HepG2 (cell line): ENCODE data around the gene ROCK1. TPM values are rescaled to one million over a fixed set of nuclear protein-coding genes. Genes with fewer than 3 reads are reported as not detected.

Experiments
- CC2D1A ChIP-seq: sonication (generic); formaldehyde crosslinking; IDR thresholded peaks from 2 replicates; pipeline ENCODE4 v1.8.1; 2023; ENCODE audit warnings: mild to moderate bottlenecking, missing genetic modification reagents
- IKZF1 ChIP-seq: fragments of 450-650 bp; IDR thresholded peaks from 2 replicates; pipeline ENCODE4 v1.7.1; 2016
- MAFG ChIP-seq: sonication (generic); formaldehyde crosslinking; IDR thresholded peaks from 2 replicates; pipeline ENCODE4 v1.5.1; 2020; ENCODE audit warnings: mild to moderate bottlenecking, missing genetic modification reagents
- NR1H2 ChIP-seq: sonication (generic); formaldehyde crosslinking; IDR thresholded peaks from 2 replicates; pipeline ENCODE4 v1.8.1; 2022; ENCODE audit warnings: low read depth, missing genetic modification reagents, borderline replicate concordance
- SMC3 ChIP-seq: IDR thresholded peaks from 2 replicates; pipeline ENCODE4 v1.6.1; 2011; ENCODE audit warnings: low read length, improper control_type of control experiment
- SRY ChIP-seq: sonication (generic); formaldehyde crosslinking; IDR thresholded peaks from 2 replicates; pipeline ENCODE4 v1.8.0; 2022; ENCODE audit warnings: mild to moderate bottlenecking, missing genetic modification reagents
- SSRP1 ChIP-seq: IDR thresholded peaks from 2 replicates; pipeline ENCODE4 v1.6.1; 2016; ENCODE audit warnings: control low read depth
- SYNCRIP ChIP-seq: fragments of 200-400 bp; formaldehyde crosslinking; IDR thresholded peaks from 2 replicates; pipeline ENCODE4 v1.6.1; 2018; ENCODE audit warnings: mild to moderate bottlenecking, low read depth, low read length; ENCODE audit not compliant: insufficient read depth
- TAF1 ChIP-seq: sonication (generic); formaldehyde crosslinking; IDR thresholded peaks from 2 replicates; pipeline ENCODE4 v1.4.0; 2020; ENCODE audit warnings: missing genetic modification reagents
- ZNF496 ChIP-seq: sonication (generic); formaldehyde crosslinking; IDR thresholded peaks from 2 replicates; pipeline ENCODE4 v1.8.1; 2023; ENCODE audit warnings: mild to moderate bottlenecking, moderate library complexity, missing genetic modification reagents; ENCODE audit not compliant: insufficient replicate concordance
- polyA plus RNA-seq, 8 experiments: library from polyadenylated mRNA; depleted of rRNA in 3 of 8; stranded (reverse) in 7 of 8; unstranded in 1 of 8; fragments of >200 nt; fragmentation: Illumina TruSeq in 4 of 8; extraction: Trizol in 4 of 8; gene quantifications; 2 replicates each; pipeline versions ENCODE4 v1.2.1 to v1.2.3, GENCODE V29; 2011 to 2016; ENCODE audit warnings: low read depth in 4 of 8, missing spikeins in 1 of 8, mixed read lengths in 1 of 8; ENCODE audit not compliant: insufficient read depth in 1 of 8
- total RNA-seq, 5 experiments: library from RNA; depleted of rRNA; stranded (reverse); fragments of >200 nt; fragmentation: Illumina TruSeq; extraction: Trizol; gene quantifications; 2 replicates each; pipeline ENCODE4 v1.2.3, GENCODE V29; 2016; ENCODE audit warnings: low read depth in 1 of 5
- TF ChIP-seq, protein P1 (sequence below): sonication (generic); formaldehyde crosslinking; IDR thresholded peaks from 2 replicates; pipeline ENCODE4 v1.5.0; 2020; ENCODE audit warnings: mild to moderate bottlenecking, missing genetic modification reagents, borderline replicate concordance
- TF ChIP-seq, protein P2 (sequence below), 2 experiments: sonication (generic) in 1 of 2; formaldehyde crosslinking in 1 of 2; IDR thresholded peaks; 2 replicates each; pipeline versions ENCODE4 v1.5.1 to v1.6.1; 2011 to 2020; ENCODE audit warnings: borderline replicate concordance in 1 of 2, low read depth in 1 of 2, low read length in 1 of 2, mild to moderate bottlenecking in 1 of 2, missing genetic modification reagents in 1 of 2, moderate library complexity in 1 of 2
- TF ChIP-seq, protein P3 (sequence below): sonication (generic); formaldehyde crosslinking; IDR thresholded peaks from 2 replicates; pipeline ENCODE4 v1.5.0; 2020; ENCODE audit warnings: mild to moderate bottlenecking, missing genetic modification reagents
- TF ChIP-seq, protein P4 (sequence below): sonication (generic); formaldehyde crosslinking; IDR thresholded peaks from 2 replicates; pipeline ENCODE4 v1.4.0; 2020; ENCODE audit warnings: mild to moderate bottlenecking, low read depth, missing genetic modification reagents
- TF ChIP-seq, protein P5 (sequence below): sonication (generic); formaldehyde crosslinking; IDR thresholded peaks from 2 replicates; pipeline ENCODE4 v1.9.0; 2021; ENCODE audit warnings: missing genetic modification reagents, borderline replicate concordance
- TF ChIP-seq, protein P6 (sequence below): IDR thresholded peaks from 2 replicates; pipeline ENCODE4 v1.6.1; 2018; ENCODE audit warnings: missing genetic modification reagents

Gene ROCK1
- total and polyA plus RNA-seq, 2 of the 13 experiments (the other 11 are each of a cell fraction or from before 2014, with no cell fraction given), result 10.5 to 27.2 TPM

DNA sequence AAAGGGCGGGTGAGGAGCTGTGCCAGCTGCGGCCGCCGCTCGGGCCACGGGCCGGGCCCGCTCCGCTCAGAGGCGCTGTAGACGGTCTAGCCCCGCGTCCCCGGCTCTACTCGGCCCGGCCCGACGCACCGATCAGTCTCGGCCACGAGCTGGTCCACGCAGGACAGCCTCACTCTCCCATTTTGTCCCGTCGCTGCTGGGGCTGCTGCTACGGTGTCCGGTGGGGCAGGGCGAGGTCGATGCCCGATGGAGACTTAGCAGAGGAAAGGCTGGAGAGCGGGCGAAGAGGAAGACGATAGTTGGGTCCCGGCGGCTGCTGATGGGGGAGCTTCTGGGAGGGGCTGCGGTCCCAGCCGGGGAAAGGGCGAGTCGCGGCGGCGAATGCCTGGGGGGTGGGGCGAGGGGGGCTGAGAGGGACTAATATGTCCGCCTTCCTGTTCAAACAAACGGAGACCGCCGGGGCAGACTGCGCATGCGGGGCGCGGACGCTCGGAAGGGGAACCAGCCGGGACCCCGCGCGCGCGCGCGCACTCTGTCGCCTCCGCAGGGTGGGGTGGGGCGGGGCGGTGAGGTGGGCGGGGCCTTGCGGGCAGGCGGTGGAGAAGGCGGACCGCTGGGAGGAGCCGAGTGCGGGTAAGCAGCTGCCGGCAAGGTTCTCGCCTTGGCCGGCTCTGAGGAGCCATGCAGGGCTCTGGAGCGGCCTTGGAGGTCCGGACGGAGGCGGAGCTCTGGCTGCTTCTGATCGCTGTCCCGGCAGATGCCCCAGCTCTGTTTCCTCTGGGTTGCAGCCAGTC is at the start of gene ROCK1 (continued):
- TF ChIP-seq, protein P1, sequence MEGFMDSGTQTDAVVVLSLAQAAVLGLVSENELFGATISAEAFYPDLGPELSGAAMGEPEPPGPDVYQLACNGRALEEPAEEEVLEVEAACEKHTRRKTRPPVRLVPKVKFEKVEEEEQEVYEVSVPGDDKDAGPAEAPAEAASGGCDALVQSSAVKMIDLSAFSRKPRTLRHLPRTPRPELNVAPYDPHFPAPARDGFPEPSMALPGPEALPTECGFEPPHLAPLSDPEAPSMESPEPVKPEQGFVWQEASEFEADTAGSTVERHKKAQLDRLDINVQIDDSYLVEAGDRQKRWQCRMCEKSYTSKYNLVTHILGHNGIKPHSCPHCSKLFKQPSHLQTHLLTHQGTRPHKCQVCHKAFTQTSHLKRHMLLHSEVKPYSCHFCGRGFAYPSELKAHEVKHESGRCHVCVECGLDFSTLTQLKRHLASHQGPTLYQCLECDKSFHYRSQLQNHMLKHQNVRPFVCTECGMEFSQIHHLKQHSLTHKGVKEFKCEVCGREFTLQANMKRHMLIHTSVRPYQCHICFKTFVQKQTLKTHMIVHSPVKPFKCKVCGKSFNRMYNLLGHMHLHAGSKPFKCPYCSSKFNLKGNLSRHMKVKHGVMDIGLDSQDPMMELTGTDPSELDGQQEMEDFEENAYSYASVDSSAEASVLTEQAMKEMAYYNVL (CRISPR knock-in tag), result peak; percentile 78; the same call in 1 of the 2 replicates
- TF ChIP-seq, protein P2, sequence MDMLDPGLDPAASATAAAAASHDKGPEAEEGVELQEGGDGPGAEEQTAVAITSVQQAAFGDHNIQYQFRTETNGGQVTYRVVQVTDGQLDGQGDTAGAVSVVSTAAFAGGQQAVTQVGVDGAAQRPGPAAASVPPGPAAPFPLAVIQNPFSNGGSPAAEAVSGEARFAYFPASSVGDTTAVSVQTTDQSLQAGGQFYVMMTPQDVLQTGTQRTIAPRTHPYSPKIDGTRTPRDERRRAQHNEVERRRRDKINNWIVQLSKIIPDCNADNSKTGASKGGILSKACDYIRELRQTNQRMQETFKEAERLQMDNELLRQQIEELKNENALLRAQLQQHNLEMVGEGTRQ (IDR thresholded peaks at IDR 0.05; ENCODE audit: low read depth, low read length), result no peak
- TF ChIP-seq, protein P2 (CRISPR knock-in tag; IDR thresholded peaks at IDR 0.05; ENCODE audit: borderline replicate concordance), result no peak
- TF ChIP-seq, protein P3, sequence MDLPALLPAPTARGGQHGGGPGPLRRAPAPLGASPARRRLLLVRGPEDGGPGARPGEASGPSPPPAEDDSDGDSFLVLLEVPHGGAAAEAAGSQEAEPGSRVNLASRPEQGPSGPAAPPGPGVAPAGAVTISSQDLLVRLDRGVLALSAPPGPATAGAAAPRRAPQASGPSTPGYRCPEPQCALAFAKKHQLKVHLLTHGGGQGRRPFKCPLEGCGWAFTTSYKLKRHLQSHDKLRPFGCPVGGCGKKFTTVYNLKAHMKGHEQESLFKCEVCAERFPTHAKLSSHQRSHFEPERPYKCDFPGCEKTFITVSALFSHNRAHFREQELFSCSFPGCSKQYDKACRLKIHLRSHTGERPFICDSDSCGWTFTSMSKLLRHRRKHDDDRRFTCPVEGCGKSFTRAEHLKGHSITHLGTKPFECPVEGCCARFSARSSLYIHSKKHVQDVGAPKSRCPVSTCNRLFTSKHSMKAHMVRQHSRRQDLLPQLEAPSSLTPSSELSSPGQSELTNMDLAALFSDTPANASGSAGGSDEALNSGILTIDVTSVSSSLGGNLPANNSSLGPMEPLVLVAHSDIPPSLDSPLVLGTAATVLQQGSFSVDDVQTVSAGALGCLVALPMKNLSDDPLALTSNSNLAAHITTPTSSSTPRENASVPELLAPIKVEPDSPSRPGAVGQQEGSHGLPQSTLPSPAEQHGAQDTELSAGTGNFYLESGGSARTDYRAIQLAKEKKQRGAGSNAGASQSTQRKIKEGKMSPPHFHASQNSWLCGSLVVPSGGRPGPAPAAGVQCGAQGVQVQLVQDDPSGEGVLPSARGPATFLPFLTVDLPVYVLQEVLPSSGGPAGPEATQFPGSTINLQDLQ (CRISPR knock-in tag), result no peak
- TF ChIP-seq, protein P4, sequence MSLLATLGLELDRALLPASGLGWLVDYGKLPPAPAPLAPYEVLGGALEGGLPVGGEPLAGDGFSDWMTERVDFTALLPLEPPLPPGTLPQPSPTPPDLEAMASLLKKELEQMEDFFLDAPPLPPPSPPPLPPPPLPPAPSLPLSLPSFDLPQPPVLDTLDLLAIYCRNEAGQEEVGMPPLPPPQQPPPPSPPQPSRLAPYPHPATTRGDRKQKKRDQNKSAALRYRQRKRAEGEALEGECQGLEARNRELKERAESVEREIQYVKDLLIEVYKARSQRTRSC, result no peak
- TF ChIP-seq CC2D1A, result no peak
- no peak for TF ChIP-seq NR1H2
- TF ChIP-seq SYNCRIP, result no peak
- TF ChIP-seq TAF1 (CRISPR knock-in tag), result peak; percentile 59; the same call in 1 of the 2 replicates
- no peak for TF ChIP-seq ZNF496 (CRISPR knock-in tag)
- TF ChIP-seq, protein P5, sequence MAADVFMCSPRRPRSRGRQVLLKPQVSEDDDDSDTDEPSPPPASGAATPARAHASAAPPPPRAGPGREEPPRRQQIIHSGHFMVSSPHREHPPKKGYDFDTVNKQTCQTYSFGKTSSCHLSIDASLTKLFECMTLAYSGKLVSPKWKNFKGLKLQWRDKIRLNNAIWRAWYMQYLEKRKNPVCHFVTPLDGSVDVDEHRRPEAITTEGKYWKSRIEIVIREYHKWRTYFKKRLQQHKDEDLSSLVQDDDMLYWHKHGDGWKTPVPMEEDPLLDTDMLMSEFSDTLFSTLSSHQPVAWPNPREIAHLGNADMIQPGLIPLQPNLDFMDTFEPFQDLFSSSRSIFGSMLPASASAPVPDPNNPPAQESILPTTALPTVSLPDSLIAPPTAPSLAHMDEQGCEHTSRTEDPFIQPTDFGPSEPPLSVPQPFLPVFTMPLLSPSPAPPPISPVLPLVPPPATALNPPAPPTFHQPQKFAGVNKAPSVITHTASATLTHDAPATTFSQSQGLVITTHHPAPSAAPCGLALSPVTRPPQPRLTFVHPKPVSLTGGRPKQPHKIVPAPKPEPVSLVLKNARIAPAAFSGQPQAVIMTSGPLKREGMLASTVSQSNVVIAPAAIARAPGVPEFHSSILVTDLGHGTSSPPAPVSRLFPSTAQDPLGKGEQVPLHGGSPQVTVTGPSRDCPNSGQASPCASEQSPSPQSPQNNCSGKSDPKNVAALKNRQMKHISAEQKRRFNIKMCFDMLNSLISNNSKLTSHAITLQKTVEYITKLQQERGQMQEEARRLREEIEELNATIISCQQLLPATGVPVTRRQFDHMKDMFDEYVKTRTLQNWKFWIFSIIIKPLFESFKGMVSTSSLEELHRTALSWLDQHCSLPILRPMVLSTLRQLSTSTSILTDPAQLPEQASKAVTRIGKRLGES (CRISPR knock-in tag), result no peak
- no peak for TF ChIP-seq SSRP1
- TF ChIP-seq, protein P6, sequence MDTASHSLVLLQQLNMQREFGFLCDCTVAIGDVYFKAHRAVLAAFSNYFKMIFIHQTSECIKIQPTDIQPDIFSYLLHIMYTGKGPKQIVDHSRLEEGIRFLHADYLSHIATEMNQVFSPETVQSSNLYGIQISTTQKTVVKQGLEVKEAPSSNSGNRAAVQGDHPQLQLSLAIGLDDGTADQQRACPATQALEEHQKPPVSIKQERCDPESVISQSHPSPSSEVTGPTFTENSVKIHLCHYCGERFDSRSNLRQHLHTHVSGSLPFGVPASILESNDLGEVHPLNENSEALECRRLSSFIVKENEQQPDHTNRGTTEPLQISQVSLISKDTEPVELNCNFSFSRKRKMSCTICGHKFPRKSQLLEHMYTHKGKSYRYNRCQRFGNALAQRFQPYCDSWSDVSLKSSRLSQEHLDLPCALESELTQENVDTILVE (CRISPR knock-in tag), result no peak
- no peak for TF ChIP-seq IKZF1
- TF ChIP-seq SRY (CRISPR knock-in tag), result no peak
- TF ChIP-seq SMC3, result no peak
- no peak for TF ChIP-seq MAFG (CRISPR knock-in tag)
